Measurements from ENCODE around the gene UBN2.
"Not testable (repeated sequence)": the region's sequence is repeated elsewhere in the genome, so short reads cannot be mapped to it uniquely, and the experiment has no call there.

The UBN2 gene

GRCh38 chr7:139230774-139231512 lies at the start of gene UBN2:
Gene UBN2 (plus strand): TSS chr7:139231237. CDS start chr7:139231485, 248 bp downstream.
- peak; percentile 84 to 90 (median 84) for DNase-seq (ENCODE audit: low read depth in 3 of 3)

- DNase-seq (ENCODE audit: low read depth in 3 of 3): no peak
These were observed 49.6 kb upstream of the UBN2 start for GRCh38 chr7:139181404-139181803.

DNA sequence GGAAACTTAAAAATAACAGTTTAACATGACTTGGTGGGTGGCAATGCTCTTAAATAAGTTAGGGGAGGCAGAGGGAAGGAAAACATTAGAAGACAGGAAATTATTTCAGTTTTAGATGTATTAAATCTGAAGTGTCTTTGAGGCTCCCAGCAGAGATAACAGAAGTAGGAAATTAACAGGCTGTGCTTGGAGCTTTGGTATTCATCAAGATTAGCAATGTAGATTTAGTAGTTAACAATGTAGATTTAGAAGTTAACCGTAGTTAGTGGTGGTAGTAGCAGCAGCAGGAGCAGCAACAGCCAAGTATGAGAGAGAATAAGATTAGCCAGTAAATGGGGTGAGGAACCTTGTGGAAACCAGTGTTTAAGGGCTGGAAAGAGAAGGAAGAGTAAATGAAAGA lies 48.7 kb upstream of the UBN2 start:
- DNase-seq (ENCODE audit: low read depth in 3 of 3): no peak

DNA sequence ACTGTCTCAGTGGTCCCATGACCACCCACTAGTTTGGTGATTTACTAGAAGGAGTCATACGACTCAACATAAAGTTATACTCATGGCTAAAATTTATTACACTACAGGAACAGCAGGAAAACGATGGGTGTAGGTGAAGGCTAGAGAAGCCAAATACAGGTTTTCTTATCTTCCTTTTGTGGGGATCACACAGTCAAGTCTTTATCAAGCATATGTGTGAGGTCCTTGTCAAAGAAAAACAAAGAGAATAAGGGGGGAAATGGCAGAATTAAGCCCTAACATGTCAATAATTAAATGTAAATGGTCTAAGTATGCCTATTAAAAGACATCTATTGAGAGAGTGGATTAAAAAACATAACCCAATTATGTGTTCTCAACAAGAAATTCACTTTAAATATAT lies 47.8 kb upstream of the UBN2 start:
- no peak for DNase-seq (ENCODE audit: low read depth in 3 of 3)

GRCh38 chr7:139183878-139184338 lies 47.1 kb upstream of the UBN2 start:
- no peak for DNase-seq (ENCODE audit: low read depth in 3 of 3)

DNA sequence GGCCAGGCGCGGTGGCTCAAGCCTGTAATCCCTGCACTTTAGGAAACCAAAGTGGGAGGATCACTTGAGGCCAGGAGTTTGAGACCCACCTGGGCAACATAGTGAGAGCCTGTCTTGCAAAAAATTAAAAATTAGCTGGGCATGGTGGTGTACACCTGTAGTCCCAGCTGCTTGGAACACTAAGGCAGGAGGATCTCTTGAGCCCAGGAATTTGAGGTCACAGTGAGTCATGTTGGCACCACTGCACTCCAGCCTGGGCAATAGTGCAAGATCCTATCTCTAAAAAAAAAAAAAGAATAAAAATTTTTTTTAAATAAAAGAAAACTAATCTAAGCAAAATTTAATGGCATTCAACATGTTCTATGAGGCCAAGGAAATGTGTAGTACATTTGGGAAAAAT lies 44.9 kb upstream of the UBN2 start:
- no peak for DNase-seq (ENCODE audit: low read depth in 3 of 3)

GRCh38 chr7:139189357-139189756 lies 41.7 kb upstream of the UBN2 start:
- no peak for DNase-seq (ENCODE audit: low read depth in 3 of 3)

GRCh38 chr7:139192014-139192706 lies 38.9 kb upstream of the UBN2 start:
- no peak for DNase-seq (ENCODE audit: low read depth in 3 of 3)

DNA sequence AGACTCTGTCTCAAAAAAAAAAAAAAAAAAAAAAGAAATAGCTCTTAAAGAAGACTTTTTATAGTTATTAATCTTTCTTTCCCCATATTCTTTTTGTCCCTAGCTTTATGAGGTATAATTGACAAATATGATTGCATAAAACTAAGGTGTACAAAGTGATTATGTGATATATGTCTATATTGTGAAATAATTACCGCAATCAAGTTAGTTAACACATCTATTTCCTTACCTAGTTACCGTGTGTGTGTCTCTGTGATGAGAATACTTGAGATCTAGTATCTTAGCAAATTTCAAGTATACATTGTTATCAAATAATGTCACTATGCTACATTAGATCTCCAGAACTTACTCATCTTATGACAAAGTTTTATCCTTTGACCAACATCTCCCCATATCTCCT lies 30.7 kb upstream of the UBN2 start:
- DNase-seq (ENCODE audit: low read depth in 3 of 3): no peak

- DNase-seq (ENCODE audit: low read depth in 3 of 3): no peak
These were observed 27.0 kb upstream of the UBN2 start for GRCh38 chr7:139203992-139204391.

GRCh38 chr7:139205843-139206242 lies 25.2 kb upstream of the UBN2 start:
- DNase-seq (ENCODE audit: low read depth in 3 of 3): no peak

- DNase-seq (ENCODE audit: low read depth in 3 of 3): no peak
These were observed 18.9 kb upstream of the UBN2 start for GRCh38 chr7:139212133-139212532.

DNA sequence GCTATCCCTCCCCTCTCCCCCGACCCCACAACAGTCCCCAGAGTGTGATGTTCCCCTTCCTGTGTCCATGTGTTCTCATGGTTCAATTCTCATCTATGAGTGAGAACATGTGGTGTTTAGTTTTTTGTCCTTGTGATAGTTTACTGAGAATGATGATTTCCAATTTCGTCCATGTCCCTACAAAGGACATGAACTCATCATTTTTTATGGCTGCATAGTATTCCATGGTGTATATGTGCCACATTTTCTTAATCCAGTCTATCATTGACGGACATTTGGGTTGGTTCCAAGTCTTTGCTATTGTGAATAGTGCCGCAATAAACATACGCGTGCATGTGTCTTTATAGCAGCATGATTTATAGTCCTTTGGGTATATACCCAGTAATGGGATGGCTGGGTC lies 17.5 kb upstream of the UBN2 start:
- not testable (repeated sequence) for DNase-seq (ENCODE audit: low read depth in 3 of 3)

- no peak for DNase-seq (ENCODE audit: low read depth in 3 of 3)
These were observed 12.9 kb upstream of the UBN2 start for GRCh38 chr7:139218173-139218572.

DNA sequence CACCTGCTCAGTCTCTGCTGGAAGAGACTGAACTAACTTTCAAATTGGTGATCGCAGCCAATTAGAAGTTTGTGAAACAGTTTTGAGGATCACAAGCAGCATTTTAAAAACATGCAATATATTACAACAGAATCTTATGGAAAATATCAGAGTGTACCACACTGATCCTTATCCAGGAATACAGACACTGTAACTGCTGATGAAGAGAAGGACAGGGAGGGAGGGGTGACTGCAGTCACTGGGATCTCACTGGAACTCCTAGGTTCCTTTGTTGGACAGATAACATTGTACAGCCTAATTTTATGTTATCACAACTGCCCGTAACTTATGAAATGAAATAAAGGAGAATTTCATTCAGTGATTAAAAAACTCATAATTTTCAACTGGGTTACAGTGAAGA lies 6.8 kb upstream of the UBN2 start:
- DNase-seq (ENCODE audit: low read depth in 3 of 3): no peak

DNA sequence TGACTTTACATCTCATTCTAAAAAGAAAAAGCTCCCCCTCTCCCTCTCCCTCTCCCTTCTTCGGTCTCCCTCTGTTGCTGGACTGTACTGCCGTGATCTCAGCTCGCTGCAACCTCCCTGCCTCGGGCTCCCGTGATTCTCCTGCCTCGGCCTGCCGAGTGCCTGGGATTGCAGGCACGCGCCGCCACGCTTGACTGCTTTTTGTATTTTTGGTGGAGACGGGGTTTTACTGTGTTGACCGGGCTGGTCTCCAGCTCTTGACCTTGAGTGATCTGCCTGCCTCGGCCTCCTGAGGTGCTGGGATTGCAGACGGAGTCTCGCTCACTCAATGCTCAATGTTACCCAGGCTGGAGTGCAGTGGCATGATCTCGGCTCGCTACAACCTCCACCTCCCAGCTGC lies 6.2 kb upstream of the UBN2 start:
- not testable (repeated sequence) for DNase-seq (ENCODE audit: low read depth in 3 of 3)

DNA sequence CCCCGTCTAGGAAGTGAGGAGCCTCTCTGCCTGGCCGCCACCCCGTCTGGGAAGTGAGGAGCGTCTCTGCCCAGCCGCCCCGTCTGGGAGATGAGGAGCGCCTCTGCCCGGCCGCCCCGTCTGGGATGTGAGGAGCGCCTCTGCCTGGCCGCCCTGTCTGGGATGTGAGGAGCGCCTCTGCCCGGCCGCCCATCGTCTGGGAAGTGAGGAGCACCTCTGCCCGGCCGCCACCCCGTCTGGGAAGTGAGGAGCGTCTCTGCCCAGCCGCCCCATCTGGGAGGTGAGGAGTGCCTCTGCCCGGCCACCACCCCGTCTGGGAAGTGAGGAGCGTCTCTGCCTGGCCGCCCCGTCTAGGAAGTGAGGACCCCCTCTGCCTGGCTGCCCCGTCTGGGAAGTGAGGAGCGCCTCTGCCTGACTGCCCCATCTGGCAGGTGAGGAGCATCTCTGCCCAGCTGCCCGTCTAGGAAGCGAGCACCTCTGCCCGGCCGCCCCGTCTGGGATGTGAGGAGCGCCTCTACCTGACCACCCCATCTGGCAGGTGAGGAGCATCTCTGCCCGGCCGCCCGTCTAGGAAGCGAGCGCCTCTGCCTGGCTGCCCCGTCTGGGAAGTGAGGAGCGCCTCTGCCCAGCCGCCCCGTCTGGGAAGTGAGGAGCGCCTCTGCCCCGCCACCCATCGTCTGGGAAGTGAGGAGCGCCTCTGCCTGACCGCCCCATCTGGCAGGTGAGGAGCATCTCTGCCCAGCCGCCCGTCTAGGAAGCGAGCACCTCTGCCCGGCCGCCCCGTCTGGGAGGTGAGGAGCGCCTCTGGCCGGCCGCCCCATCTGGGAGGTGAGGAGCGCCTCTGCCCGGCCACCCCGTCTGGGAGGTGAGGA lies 5.5 kb upstream of the UBN2 start:
- not testable (repeated sequence) for DNase-seq (ENCODE audit: low read depth in 3 of 3)

DNA sequence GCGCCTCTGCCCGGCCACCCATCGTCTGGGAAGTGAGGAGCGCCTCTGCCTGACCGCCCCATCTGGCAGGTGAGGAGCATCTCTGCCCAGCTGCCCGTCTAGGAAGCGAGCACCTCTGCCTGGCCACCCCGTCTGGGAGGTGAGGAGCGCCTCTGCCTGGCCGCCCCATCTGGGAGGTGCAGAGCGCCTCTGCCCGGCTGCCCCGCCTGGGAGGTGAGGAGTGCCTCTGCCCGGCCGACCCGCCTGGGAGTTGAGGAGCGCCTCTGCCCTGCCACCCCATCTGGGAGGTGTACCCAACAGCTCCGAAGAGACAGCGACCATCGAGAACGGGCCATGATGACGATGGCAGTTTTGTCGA lies 4.9 kb upstream of the UBN2 start:
- not testable (repeated sequence) for DNase-seq (ENCODE audit: low read depth in 3 of 3)

- not testable (repeated sequence) for DNase-seq (ENCODE audit: low read depth in 3 of 3)
These were observed 4.0 kb upstream of the UBN2 start for GRCh38 chr7:139226988-139227488.

GRCh38 chr7:139230023-139230422 lies 1.0 kb upstream of the UBN2 start:
- DNase-seq (ENCODE audit: low read depth in 3 of 3): no peak

GRCh38 chr7:139230484-139230773 lies 608 bp upstream of the UBN2 start:
- no peak for DNase-seq (ENCODE audit: low read depth in 3 of 3)
